Parathyroid adenoma (tissue), 2 donors: ENCODE measurements around the gene TUBA1C.
"Not testable (repeated sequence)": the region's sequence is repeated elsewhere in the genome, so short reads cannot be mapped to it uniquely, and the experiment has no call there.

Source experiments
- H2AFZ ChIP-seq: fragments of 300-600 bp; sonication (generic); one replicate; pipeline ENCODE4 v1.7.0; 2017; ENCODE audit warnings: antibody characterized with exemption, mild to moderate bottlenecking
- H3K27ac ChIP-seq: fragments of 300-600 bp; sonication (generic); one replicate; pipeline ENCODE4 v1.7.0; 2017
- H3K27me3 ChIP-seq: fragments of 300-600 bp; sonication (generic); one replicate; pipeline ENCODE4 v1.7.0; 2017; ENCODE audit warnings: low read length; ENCODE audit not compliant: control insufficient read depth, insufficient read depth
- H3K36me3 ChIP-seq: fragments of 300-600 bp; sonication (generic); one replicate; pipeline ENCODE4 v1.7.0; 2017; ENCODE audit warnings: low read length; ENCODE audit not compliant: control insufficient read depth, insufficient read depth
- H3K4me1 ChIP-seq: fragments of 300-600 bp; sonication (generic); one replicate; pipeline ENCODE4 v1.7.0; 2017; ENCODE audit warnings: control low read depth
- H3K4me2 ChIP-seq: fragments of 300-600 bp; sonication (generic); one replicate; pipeline ENCODE4 v1.7.0; 2017; ENCODE audit warnings: low read length
- H3K4me3 ChIP-seq: fragments of 300-600 bp; sonication (generic); one replicate; pipeline ENCODE4 v1.7.0; 2017; ENCODE audit warnings: low read depth, low read length
- H3K79me2 ChIP-seq: fragments of 300-600 bp; sonication (generic); one replicate; pipeline ENCODE4 v1.7.0; 2017; ENCODE audit warnings: control low read depth
- H3K9ac ChIP-seq: fragments of 300-600 bp; sonication (generic); one replicate; pipeline ENCODE4 v1.7.0; 2017; ENCODE audit warnings: mild to moderate bottlenecking
- H3K9me3 ChIP-seq: fragments of 300-600 bp; sonication (generic); one replicate; pipeline ENCODE4 v1.7.0; 2017; ENCODE audit warnings: low read length; ENCODE audit not compliant: control insufficient read depth
- CTCF ChIP-seq: fragments of 300-600 bp; sonication (generic); IDR thresholded peaks from one replicate; pipeline ENCODE4 v1.7.0; 2017; ENCODE audit warnings: antibody characterized with exemption, mild to moderate bottlenecking
- donor health status: primary hyperparathyroidism.

The TUBA1C gene

GRCh38 chr12:49309386-49309785 is 44.5 kb downstream of the TUBA1C start:
- Histone ChIP-seq H3K27me3 (no peaks in the 10 kb centered on the region), H3K36me3 (no peaks in the 10 kb centered on the region), H3K4me2 (no peak overlapping the region), H3K4me1 (no peaks in the 10 kb centered on the region), H3K9ac (no peak overlapping the region), H3K79me2 (no peaks in the 10 kb centered on the region), H3K27ac (no peak overlapping the region), H3K9me3 (no peaks in the 10 kb centered on the region), H3K4me3 (no peak overlapping the region), H2AFZ (no peak overlapping the region)
- TF ChIP-seq CTCF = no peak

GRCh38 chr12:49310451-49311000 is 45.6 kb downstream of the TUBA1C start:
- not testable (repeated sequence) for H3K9me3 ChIP-seq, H3K36me3 ChIP-seq, H3K4me1 ChIP-seq, H3K27me3 ChIP-seq, H3K4me2 ChIP-seq, H3K27ac ChIP-seq, H3K4me3 ChIP-seq, H2AFZ ChIP-seq, H3K79me2 ChIP-seq, H3K9ac ChIP-seq

- no peaks in the 10 kb centered on the region for H3K4me1 ChIP-seq
- no peaks in the 10 kb centered on the region for H3K36me3 ChIP-seq
- no peak for TF ChIP-seq CTCF
- no peak overlapping the region for H2AFZ ChIP-seq
- no peaks in the 10 kb centered on the region for H3K27me3 ChIP-seq
- no peaks in the 10 kb centered on the region for H3K9me3 ChIP-seq
- H3K9ac ChIP-seq = no peak overlapping the region
- H3K4me3 ChIP-seq = no peak overlapping the region
- H3K27ac ChIP-seq = no peak overlapping the region
- H3K4me2 ChIP-seq = no peak overlapping the region
- no peaks in the 10 kb centered on the region for H3K79me2 ChIP-seq
These were observed 49.9 kb downstream of the TUBA1C start for GRCh38 chr12:49314811-49315210.

GRCh38 chr12:49317118-49317517 is 52.2 kb downstream of the TUBA1C start:
- H3K9ac ChIP-seq, H3K4me3 ChIP-seq, H3K9me3 ChIP-seq, H3K36me3 ChIP-seq, H3K27ac ChIP-seq, H3K27me3 ChIP-seq, H3K4me2 ChIP-seq, H2AFZ ChIP-seq, H3K4me1 ChIP-seq, H3K79me2 ChIP-seq: not testable (repeated sequence)

- not testable (repeated sequence) for H3K4me1 ChIP-seq, H3K9me3 ChIP-seq, H3K27ac ChIP-seq, H3K4me3 ChIP-seq, H3K27me3 ChIP-seq, H3K4me2 ChIP-seq, H3K9ac ChIP-seq, H3K79me2 ChIP-seq, H3K36me3 ChIP-seq
- peak overlapping the region; percentile 17 for H2AFZ ChIP-seq
These were observed 55.7 kb downstream of the TUBA1C start for GRCh38 chr12:49320411-49321103.

GRCh38 chr12:49322367-49322707 is 57.5 kb downstream of the TUBA1C start:
- H3K4me2 ChIP-seq = peak overlapping the region; percentile 68
- no peaks in the 10 kb centered on the region for H3K4me1 ChIP-seq
- no peaks in the 10 kb centered on the region for H3K36me3 ChIP-seq
- H3K9me3 ChIP-seq = no peaks in the 10 kb centered on the region
- TF ChIP-seq CTCF = no peak
- H3K79me2 ChIP-seq = no peaks in the 10 kb centered on the region
- H3K27ac ChIP-seq = no peak overlapping the region
- H3K27me3 ChIP-seq = no peaks in the 10 kb centered on the region
- peak overlapping the region; percentile 74 for H3K4me3 ChIP-seq
- H3K9ac ChIP-seq = no peak overlapping the region
- peak overlapping the region; percentile 99 for H2AFZ ChIP-seq
